Suprapubic skin (tissue), 4 donors: Measurements from ENCODE around the gene DGCR8.

Source experiments
- POLR2A ChIP-seq, 2 donors: fragments of 450-650 bp; IDR thresholded peaks; one replicate each; pipeline ENCODE4 v1.6.1; 2017; ENCODE audit warnings: antibody characterized with exemption in 2 of 2, mild to moderate bottlenecking in 2 of 2, moderate library complexity in 2 of 2
- POLR2AphosphoS5 ChIP-seq, 3 donors: sonication (generic); formaldehyde crosslinking; IDR thresholded peaks; one replicate each; pipeline ENCODE4 v1.6.1; 2017; ENCODE audit warnings: antibody characterized with exemption in 3 of 3
- TF ChIP-seq, protein P1 (sequence below), 2 donors: fragments of 200-600 bp in 1 of 2; fragments of 450-650 bp in 1 of 2; sonication (generic) in 1 of 2; IDR thresholded peaks; one replicate each; pipeline ENCODE4 v1.5.1; 2016 to 2019; ENCODE audit warnings: antibody characterized with exemption in 2 of 2, mild to moderate bottlenecking in 1 of 2, moderate library complexity in 1 of 2

DNA sequence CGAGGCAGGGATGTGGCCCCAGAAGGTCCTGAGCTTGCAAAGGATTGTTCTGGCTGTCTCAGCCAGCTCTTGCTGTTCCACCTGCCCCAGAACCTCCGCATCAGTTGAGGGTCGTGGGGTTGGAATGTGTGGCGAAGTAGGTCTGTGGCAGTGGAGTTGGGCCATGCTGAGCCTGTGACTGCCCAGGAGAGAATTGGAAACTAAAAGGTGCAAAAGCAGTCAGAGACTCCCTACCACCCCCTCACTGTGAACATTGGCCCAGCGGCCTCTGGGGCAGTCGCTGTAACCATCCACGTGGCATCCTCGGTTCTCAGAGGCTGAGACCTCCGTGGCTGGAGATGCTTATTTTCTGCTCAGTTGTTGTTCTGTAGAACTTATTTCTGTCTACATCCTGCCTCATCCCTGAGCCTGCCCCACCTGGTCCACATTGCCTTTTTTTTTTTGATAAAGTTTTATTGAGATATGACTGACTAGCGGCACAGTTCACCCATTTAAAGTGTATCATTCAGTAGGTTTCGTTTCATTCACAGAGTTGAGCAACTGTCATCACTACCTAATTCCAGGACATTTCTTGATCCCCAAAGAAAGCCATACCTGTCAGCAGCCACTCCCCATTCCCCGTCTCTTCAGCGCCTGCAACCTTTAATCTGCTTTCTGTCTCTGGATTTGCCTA, 22.3 kb upstream of the DGCR8 start:
- no peak for TF ChIP-seq POLR2AphosphoS5 (IDR thresholded peaks at IDR 0.05)
- TF ChIP-seq, protein P1, sequence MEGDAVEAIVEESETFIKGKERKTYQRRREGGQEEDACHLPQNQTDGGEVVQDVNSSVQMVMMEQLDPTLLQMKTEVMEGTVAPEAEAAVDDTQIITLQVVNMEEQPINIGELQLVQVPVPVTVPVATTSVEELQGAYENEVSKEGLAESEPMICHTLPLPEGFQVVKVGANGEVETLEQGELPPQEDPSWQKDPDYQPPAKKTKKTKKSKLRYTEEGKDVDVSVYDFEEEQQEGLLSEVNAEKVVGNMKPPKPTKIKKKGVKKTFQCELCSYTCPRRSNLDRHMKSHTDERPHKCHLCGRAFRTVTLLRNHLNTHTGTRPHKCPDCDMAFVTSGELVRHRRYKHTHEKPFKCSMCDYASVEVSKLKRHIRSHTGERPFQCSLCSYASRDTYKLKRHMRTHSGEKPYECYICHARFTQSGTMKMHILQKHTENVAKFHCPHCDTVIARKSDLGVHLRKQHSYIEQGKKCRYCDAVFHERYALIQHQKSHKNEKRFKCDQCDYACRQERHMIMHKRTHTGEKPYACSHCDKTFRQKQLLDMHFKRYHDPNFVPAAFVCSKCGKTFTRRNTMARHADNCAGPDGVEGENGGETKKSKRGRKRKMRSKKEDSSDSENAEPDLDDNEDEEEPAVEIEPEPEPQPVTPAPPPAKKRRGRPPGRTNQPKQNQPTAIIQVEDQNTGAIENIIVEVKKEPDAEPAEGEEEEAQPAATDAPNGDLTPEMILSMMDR (IDR thresholded peaks at IDR 0.05) = no peak
- TF ChIP-seq POLR2A (IDR thresholded peaks at IDR 0.05) = no peak
